Cardiac atrium fibroblast (primary cell): ENCODE measurements around the gene DLD. TPM values are rescaled to one million over a fixed set of nuclear protein-coding genes. Genes with fewer than 3 reads are reported as not detected.

Experiments used
- total RNA-seq: library from RNA; depleted of rRNA; stranded (reverse); fragments of >200 nt; gene quantifications from 2 replicates; pipeline ENCODE4 v1.2.3, GENCODE V29; 2015

Gene DLD
- total RNA-seq = 24.8 and 61.4 TPM in 2 replicates

GRCh38 chr7:107890962-107891635, at the start of gene DLD:
Gene DLD, plus strand, starts transcription at chr7:107891183. Its CDS starts 68 bp downstream, at chr7:107891251.

Other genes with a start within 250 kb of the DLD start
- gene SLC26A4, start 230.4 kb upstream of the DLD start, total RNA-seq = 0.16 and 0.18 TPM in 2 replicates
- 7.4 and 7.9 TPM in 2 replicates for gene CBLL1, start 147.0 kb upstream of the DLD start, total RNA-seq
- gene SLC26A3, start 88.0 kb upstream of the DLD start, total RNA-seq = not detected in 2 replicates
- gene LAMB1, start 112.0 kb downstream of the DLD start, total RNA-seq = 453 and 515 TPM in 2 replicates
- 0.16 and 0.36 TPM in 2 replicates for gene LAMB4, start 239.2 kb downstream of the DLD start, total RNA-seq